HG03571 (cell line): Measurements from ENCODE around the gene RFX4.
A peak's percentile ranks its signal among the peaks of the same experiment; 100 is the strongest.
"Not testable (repeated sequence)": the region's sequence is repeated elsewhere in the genome, so short reads cannot be mapped to it uniquely, and the experiment has no call there.

ENCODE experiments used
- ATAC-seq: cut with Tn5 transposase; IDR thresholded peaks from one replicate; pipeline ENCODE4 v1.9.1; 2021; ENCODE audit not compliant: unreplicated experiment

The RFX4 gene

DNA sequence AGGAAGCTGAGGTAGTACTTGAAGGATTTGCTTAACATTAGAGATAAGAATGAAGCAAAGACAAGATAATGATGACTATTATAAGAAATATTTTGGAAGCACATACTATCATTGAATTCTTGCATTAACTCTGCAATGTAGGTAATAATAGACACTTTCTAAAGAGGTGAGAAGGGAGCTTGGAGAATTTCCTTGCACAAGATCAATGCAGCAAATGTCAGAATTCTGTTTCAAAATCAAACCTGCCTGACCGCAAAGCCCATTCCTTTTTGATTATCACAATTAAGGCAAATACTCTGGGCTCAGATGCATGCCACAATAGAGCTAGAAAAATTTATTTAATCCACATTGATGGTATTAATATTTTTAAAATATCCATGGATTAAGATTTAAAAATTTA lies 141.3 kb downstream of the RFX4 start:
- no peak for ATAC-seq

DNA sequence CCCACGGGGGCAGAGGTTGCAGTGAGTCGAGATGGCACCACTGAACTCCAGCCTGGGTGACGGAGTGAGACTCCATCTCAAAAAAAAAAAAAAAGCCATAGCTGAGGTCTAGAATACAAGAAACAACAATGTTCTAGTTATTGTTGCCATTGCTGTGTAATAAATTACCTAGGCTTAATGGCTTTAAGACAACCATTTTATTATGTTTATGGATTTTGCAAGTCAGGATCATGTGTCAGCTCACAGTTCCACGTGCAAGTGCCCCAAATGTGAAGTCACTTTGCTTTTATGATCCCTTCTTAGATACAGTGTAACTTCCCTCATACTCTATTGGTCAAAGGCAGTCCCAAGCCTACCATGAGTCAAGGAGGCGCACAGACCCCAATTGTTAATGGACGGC lies 142.1 kb downstream of the RFX4 start:
- no peak for ATAC-seq

DNA sequence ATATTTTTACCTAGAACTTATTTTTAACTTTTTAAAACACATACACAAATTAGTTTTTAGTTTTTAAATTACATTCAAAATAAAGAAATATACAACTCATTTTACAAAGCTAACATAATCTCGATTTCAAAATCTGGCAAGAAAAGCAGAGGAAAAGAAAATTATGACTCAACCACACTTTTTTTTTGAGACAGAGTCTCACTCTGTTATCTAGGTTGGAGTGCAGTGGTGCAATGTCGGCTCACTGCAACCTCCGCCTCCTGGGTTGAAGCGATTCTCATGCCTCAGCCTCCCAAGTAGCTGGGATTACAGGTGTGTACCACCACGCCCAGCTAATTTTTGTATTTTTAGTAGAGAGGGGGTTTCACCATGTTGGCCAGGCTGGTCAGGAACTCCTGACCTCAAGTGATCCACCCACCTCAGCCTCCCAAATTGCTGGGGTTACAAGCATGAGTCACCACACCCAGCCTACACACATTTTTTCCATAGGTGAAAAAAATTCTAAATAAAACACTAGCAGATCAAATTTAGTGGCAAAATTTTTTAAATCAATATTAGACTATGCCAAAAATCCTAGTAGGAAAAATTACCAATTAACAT lies 143.9 kb downstream of the RFX4 start:
- ATAC-seq: not testable (repeated sequence)

DNA sequence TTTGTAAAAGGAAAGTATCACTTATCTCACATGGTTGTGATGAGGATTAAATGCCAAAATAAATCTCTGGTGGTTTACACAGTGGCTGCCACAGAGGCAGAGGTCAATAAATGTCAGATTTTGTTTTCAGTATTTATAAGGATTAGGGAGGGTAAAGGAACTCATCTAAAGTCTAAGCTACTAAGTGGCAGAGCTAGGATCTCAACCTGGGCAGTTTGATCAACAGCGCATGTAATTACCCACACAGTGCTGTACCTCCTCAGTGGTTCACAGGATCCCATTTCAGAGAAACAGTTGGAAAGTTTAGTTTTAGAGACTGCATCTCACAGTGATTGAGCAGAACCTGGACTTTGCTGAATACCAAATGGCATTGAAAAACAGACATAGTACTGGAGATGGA lies 146.8 kb downstream of the RFX4 start:
- no peak for ATAC-seq

DNA sequence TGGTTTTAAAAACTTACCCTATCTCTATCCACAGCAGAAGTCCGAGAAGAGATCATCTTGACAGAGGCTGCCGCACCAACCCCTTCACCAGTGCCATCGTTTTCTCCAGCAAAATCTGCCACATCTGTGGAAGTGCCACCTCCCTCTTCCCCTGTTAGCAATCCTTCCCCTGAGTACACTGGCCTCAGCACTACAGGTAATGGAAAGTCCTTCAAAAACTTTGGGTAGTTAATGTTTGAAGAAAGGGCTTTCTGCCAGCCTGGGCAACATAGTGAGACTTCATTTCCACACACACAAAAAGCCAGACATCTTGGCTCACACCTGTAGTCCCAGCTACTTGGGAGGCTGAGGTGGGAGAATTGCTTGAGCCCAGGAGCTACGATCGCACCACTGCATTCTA lies 150.1 kb downstream of the RFX4 start:
- no peak for ATAC-seq

DNA sequence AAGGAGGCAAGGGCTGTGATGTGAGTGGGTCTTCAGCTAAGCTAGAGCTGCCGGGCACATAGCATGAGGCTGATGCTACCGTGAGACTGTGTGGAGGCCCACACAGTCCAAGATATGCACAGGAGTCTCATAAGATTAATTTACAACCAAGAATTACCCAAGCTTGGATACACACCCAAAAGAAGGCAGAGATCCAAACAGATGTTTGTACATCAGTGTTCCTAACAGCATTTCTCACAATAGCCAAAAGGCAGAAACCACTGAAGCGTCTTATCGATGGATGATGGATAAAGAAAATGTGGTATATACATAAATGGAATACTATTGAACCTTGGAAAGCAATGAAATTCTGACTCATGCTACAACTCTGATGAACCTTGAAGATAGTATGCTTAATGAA lies 150.9 kb downstream of the RFX4 start:
- no peak for ATAC-seq

DNA sequence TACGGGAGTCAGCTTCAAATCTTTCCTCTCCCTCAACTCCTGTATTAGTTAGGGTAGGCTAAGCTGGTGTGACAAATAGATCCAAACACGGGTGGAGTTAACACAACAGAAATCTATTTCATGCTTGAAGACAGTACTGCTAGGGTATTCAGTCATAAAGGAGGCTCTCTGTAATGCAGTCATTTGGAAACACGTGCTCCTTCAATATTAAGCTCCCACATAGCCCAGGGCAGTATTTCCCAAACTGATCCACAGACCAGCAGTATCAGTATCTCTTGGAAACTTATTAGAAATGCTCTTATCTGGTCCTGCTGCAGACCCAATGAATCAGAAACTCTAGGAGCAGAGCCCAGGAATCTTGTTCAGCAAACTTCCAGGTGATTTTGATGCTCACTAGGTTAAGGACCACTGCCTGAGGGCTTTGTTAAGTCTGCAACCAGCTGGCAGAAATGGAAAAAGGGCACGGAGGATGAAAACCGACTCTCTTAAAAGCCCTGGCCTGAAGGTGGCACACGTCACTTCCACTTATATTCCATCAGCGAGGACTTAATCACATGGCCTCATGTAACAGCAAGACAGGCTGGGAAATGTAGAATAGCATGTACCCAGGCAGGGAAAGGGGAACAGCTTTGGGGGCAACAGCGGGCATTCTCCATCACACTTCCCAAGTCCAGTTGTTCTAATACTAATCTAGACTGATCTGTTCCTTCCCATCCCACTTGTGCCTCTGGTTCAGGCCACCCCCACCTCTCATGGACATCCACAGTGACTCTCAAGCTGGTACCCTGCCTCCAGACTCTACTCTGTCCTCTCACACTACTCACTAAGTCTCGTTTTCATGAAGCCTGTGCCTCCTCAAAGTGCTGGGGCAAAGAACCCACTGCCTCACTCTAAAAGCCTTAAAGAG lies 153.5 kb downstream of the RFX4 start:
- ATAC-seq: no peak

DNA sequence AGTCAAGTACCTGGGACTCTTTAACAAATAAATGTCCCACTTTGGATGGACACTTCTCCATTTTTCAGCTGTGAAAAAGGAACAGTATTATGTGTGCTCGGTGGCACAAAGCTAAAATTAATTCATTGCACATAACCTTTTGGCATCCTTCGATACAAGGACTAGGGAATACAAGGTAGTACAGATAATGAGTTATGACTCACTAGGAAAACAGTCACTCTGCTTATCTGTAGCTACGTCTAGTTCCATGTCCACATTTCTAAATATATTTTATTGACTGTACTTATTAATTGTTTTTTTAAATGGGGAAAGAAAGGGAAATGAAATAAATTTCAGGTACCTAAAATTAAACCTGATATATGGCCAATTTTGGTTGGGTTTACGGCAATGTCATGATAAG lies 156.5 kb downstream of the RFX4 start:
- ATAC-seq: no peak

DNA sequence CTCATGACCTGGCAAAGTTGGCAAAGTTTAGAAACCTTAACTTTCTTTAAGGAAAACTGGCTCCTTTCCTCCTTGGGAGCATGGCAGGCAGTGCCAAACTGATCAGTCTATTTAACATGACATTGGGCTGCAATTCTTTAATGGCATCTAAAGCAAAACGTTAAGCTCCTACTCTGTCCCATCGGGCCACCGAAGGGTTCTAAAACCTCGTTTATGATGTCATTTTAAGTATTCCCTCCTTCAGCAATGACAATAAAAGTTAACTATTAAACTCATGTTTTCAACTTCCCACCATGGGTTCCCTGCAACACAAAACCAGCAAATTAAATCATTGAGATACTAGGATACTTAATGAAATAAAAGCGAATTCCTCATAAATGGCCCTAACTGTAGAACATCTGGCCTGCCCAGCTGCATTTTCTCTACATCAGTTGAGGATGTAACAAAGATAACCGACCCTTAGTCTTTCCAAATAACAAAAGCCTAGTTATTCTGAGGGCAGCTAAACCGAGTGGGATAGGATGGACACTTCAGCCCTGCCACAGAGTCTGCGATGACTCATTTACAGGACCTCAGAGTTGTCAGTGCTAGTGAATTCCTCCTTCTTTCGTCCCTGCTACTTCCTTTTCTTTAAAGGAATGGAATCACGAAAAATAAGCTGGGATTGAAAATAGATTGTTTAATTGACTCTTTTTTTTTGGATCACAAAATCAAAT lies 157.2 kb downstream of the RFX4 start:
- ATAC-seq: no peak

DNA sequence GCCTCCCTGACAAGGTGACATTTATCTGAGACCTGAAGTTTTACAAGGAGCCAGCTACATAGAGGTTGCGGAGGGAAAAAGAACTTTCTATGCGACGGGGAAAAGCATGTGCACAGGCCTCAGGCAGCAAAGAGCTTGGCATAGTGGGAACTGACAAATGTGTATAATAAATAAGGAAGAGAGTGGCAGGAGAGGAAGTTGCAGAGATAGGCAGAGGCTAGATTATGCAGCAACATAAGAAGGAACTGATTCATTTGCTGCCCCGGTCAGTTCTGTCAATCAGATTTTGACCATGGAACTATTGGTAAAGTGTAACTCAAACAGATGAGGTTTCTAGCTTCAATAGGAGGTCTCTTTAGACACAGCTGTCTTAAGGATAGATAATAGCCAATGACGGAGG lies 158.0 kb downstream of the RFX4 start:
- ATAC-seq: no peak

DNA sequence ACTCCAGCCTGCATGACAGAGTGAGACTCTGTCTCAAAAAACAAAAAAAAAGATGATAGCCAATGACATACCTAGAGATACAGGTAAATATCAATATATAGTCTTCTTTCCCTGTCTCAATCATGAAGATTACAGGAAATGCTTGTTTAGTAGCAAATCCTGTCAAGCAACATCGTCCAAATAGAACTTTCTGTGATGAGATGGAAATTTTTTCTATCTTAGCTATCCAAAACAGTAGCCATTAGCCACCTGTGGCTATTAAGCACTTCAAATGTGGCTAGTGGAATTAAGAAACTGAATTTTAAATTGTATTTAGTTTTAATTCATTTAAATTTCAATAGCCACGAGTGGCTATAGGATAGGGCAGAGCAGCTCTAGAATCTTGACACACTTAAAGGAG lies 158.4 kb downstream of the RFX4 start:
- ATAC-seq: no peak

DNA sequence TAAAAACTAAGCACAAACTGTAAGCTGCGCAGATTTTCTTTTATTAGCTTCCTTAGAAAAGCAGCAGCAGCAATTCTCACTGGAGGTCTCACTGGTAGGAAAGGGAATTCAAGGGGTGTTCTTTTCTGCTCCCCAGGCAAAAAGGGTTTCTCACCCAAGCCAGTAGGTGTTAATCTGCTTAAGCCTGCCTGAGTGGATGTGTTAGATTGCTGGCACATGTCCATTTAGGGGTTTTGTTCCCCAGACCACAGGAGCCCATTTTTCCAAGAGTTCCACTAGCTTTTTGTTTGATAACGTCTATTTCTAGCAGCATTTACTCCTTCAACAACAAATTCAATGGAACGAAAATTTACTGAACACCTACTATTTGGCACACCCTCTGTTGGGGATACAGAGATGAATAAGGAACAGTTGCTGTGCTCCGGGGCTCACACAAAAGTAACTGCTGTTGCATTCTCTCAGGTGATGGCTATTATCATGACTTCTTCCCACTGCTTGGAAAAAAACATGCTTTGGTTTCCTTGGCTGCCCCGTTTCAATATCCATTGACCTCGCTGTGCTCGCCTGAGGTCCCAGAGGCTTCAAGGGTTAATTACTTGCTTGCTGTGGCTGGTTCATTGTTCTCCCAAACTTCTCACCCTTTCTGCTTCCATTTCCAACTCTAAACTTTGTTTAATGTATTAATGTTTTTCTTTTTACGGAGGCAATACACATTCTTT lies 160.6 kb downstream of the RFX4 start:
- ATAC-seq: no peak

DNA sequence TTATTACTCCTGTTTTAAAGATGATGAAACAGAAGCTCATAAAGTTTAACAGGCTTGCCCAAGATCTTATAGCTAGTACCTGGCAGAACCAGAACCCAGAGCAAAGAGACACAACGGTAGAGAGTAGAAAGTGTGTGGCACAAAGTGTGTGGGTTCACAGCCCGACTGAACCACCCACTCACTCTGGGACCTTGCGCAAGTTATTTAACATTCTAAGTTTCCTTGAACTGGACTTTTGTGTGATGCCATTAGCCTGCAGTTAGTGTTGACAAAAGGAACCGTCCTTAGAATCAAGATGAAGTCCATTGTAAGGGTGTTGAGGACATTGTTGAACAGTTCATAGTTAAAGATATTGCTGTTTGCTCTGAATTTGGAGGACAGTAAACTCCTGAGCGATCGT lies 161.8 kb downstream of the RFX4 start:
- no peak for ATAC-seq

DNA sequence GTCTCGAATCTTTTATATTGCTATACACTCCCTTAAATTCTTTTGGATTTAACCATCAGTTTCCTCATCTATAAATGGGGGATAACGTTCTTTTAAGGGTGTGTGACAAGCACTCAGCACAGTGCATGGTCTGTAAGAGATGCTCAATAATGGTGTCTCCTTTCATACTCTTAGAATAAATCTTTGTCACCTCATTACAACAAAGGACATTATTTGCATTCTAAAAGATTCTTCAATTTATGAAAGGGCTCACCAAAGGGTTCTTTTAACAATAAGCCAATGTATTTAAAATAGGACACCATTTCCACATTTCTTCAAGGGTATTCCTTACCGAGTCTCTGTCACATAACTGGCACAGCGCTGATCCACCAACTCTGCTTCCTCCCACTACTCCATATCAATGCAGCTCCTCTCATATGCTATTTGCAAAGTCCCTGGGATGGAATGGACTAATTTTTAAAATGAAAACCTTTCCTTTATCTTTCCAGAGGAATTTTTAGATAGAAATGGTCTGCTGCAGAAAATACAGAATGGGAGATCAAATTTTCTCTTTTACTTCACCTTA lies 162.5 kb downstream of the RFX4 start:
- no peak for ATAC-seq

DNA sequence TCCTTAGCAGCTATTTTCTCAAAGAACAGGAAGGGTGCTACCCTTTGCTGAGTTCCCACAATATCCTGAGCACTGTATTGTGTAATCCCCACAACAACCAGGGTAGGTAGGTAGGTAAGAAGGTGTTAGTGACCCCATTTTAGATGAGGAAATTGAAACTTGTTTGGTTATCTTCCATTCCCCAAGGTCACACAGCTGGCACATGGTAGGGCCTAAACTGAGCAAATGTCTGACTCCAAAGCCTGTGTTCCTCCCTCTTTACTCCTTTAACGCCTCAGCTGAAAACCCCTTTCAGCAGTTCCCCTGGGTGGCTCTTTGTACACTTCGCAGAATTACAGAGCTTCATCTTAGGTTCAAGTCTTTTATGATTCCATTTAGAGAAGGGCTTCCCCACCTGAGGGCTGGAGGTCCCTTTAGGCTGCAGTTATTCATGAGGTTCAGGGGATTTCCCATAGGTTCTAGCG lies 165.2 kb downstream of the RFX4 start:
- no peak for ATAC-seq

DNA sequence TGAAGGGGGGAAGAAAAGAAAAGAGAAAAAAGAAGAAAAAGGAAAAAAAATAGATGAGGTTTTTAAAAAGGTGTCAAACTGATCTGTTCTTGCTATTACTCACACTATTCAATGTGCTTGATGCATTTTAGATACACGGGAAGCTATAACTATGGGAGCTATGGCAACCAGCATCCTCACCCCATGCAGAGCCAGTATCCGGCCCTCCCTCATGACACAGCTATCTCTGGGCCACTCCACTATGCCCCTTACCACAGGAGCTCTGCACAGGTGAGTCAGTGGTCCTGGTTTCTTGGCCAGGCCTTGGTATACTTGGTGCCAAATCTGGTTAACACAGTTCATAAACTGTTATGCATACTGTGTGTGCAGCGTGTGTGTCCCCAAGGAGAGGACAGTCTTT lies 167.7 kb downstream of the RFX4 start:
- ATAC-seq: no peak

DNA sequence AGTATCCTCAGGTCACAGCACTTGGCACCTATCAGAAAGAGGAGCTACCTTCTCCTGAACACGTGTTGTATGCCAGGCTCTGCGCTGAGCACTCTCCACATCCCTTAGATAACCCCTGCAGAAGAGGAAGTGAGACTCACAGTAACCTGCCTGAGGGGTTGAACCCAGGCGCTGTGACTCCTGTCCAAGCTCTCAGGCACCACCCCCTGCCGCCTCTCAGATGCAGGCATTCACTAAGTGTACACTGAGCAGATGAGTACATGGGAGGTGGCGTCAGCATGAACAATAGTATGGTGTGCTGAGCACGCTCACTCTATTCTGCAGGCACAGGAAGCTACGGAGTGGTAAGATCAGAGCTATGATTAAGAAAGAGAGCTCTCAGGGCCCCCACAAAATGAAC lies 170.7 kb downstream of the RFX4 start:
- ATAC-seq: peak; percentile 99

DNA sequence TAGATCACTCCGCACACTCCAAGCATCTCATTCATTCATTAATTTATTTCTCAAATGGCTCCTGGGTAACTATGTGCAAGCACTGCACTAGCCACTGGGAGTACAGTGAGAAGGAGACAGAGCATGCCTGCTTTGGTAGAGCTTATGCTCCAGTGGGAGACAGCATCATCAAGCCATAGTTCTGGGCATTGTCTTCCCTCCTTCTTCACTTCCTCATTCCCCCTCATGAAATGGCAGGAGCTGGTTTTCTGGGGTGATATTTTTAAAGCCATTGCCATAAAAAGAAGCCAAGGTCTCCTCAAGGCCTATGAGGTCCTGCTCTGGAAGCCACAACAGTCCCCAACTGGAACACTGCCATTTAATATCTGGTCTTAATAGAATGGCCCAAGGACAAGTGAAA lies 171.5 kb downstream of the RFX4 start:
- no peak for ATAC-seq

DNA sequence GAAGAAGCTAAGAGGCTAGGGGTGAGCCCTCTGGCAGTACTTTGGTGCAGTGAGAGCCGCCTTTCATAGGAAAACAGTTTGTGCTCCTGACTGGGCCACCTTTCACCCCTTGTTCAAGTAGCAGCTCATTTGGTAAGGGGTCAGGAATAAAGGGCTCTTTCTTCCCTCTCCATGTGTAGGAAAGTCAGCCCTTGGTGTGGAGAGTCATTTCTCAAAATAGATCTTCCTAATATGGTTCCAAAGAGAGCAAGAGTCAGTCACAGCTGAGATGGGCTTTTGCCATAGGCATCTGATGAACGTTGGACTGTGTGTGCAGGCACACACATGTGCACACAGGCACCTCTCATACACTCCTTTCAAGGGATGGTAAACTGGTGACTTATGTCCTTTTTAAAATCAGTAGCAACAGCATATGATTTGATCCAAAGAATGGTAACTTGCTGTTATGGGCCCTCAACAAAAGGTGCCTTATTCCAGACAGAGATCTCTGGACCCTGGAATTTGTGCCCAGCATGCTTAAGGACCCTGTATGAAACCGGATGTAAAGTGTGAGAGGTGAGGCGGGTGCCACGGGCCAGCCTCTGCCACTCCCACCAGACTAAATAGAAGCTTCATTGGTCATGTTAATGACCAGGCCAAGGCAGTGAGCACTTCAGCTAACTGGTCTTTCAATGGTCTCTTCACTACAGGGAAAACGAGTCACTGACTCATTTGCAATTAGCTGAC lies 175.0 kb downstream of the RFX4 start:
- ATAC-seq: no peak

DNA sequence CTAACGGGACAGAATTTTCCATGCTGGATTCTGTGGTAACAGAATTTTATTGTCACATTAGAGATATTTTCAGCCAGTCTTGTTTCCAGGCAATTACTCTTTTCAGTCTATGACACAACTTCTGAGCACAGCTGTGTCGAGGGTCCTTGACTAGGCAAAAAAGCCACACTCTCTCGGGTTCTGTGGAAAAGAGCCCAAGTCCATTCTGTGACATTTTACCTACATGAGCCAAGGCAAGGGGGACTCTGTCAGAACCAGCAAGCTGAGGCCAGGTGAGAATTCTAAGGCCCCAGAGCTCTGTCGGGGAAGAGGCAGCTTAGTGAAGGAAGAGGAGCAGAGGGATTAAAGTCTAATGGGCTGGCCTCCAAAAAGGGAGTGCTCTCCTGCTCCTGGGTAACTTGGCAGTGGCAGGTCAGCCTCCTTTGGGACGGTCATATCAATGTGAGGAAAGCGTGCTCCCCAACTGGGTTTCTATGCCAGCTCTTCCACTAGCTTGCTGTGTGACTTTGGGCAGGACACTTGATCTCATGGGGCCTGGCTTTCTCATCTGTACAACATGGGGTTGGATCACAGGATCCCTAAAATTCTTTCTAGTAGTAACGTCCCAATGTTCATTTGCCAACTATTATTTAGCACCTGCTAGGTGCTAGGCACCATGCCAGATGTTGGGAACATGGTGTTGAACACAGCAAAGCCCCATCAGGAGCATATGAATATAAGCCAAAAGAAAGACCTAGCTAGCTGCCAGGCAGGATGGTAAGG lies 175.7 kb downstream of the RFX4 start:
- ATAC-seq: no peak
